Ovary (tissue), 9 donors: ENCODE results near the gene KCNQ5. TPM values are rescaled to one million over a fixed set of nuclear protein-coding genes. Genes with fewer than 3 reads are reported as not detected.

ENCODE experiments used
- DNase-seq, 5 donors: peaks; one replicate each; pipeline ENCODE4 v3.0.0-alpha.2; 2019 to 2020
- H3K27ac ChIP-seq, 2 donors: fragments of 200-600 bp; one replicate each; pipeline versions ENCODE4 v1.5.1 to v1.8.0; 2019 to 2022
- H3K27me3 ChIP-seq: fragments of 200-600 bp; one replicate; pipeline ENCODE4 v1.8.0; 2022
- H3K36me3 ChIP-seq: fragments of 200-600 bp; sonication (generic); one replicate; pipeline ENCODE4 v1.5.1; 2019
- H3K4me1 ChIP-seq: one replicate; pipeline ENCODE4 v1.8.1; 2013; ENCODE audit warnings: mild to moderate bottlenecking, moderate library complexity; ENCODE audit not compliant: insufficient read depth
- H3K4me3 ChIP-seq: fragments of 200-600 bp; sonication (generic); one replicate; pipeline ENCODE4 v1.5.1; 2017
- H3K9me3 ChIP-seq, 2 donors: fragments of 200-600 bp in 1 of 2; sonication (generic) in 1 of 2; one replicate each; pipeline versions ENCODE4 v1.5.1 to v1.8.1; 2013 to 2019; ENCODE audit warnings: mild to moderate bottlenecking in 1 of 2, moderate library complexity in 1 of 2
- EP300 ChIP-seq: sonication (generic); formaldehyde crosslinking; IDR thresholded peaks from one replicate; pipeline ENCODE4 v1.6.1; 2017; ENCODE audit warnings: antibody characterized with exemption
- POLR2A ChIP-seq: fragments of 450-650 bp; IDR thresholded peaks from one replicate; pipeline ENCODE4 v1.6.1; 2017; ENCODE audit warnings: antibody characterized with exemption, mild to moderate bottlenecking, moderate library complexity
- WGBS, 3 donors: extraction: QIAGEN DNeasy Blood & Tissue Kit in 1 of 3; methylation state at CpG; one replicate each; pipeline versions ENCODE4 v1.1.5 to v1.1.7; 2013 to 2017; 5-methylcytosine and 5-hydroxymethylcytosine counted together
- intact Hi-C, 4 donors: fragments of 100-400 bp; cut with DNase I; formaldehyde crosslinking; loops; one replicate each; pipeline versions ENCODE4 v1.11.0 to v1.15.1; 2022 to 2023
- polyA plus RNA-seq, 2 donors: library from polyadenylated mRNA; stranded (reverse); fragments of 200-250 nt in 1 of 2; fragments of 350-450 nt in 1 of 2; fragmentation: Illumina TruSeq in 1 of 2; extraction: RNeasy Lipid Tissue Mini Kit (QIAGEN cat#74804) in 1 of 2; gene quantifications; one replicate each; pipeline ENCODE4 v1.2.3, GENCODE V29; 2013 to 2014
- total RNA-seq, 7 donors: library from RNA; depleted of rRNA in 2 of 7; stranded (reverse); fragments of >200 nt in 2 of 7; fragmentation: NEBNext Ultra II Directional in 3 of 7; extraction: Animal tissue kit (Norgen Biotek cat#: 25700) in 3 of 7; gene quantifications; one replicate each; pipeline versions ENCODE4 v1.1.0 to v1.2.4, GENCODE V29; 2016 to 2023
- TF ChIP-seq, protein P1 (sequence below), 3 donors: fragments of 450-650 bp in 2 of 3; fragments of 200-600 bp in 1 of 3; IDR thresholded peaks; one replicate each; pipeline versions ENCODE4 v1.5.1 to v1.8.0; 2016 to 2022; ENCODE audit warnings: antibody characterized with exemption in 3 of 3, mild to moderate bottlenecking in 1 of 3
- donor health status: DM: no; HTN: no; CAD: no; lungs with moderate emphysema.
- donor health status: DM: no; HTN: no; CAD: no.
- donor health status: Bipolar disorder and iron deficiency.
- donor health status: DM: yes; HTN: yes; CAD: no.
- donor health status: DM: no; HTN: no; CAD: no.
- donor health status: DM: yes; HTN: yes; CAD: no.

The KCNQ5 gene
- total and polyA plus RNA-seq, 9 donors: 0.02 to 0.80 (median 0.15) TPM; not detected in 2

DNA sequence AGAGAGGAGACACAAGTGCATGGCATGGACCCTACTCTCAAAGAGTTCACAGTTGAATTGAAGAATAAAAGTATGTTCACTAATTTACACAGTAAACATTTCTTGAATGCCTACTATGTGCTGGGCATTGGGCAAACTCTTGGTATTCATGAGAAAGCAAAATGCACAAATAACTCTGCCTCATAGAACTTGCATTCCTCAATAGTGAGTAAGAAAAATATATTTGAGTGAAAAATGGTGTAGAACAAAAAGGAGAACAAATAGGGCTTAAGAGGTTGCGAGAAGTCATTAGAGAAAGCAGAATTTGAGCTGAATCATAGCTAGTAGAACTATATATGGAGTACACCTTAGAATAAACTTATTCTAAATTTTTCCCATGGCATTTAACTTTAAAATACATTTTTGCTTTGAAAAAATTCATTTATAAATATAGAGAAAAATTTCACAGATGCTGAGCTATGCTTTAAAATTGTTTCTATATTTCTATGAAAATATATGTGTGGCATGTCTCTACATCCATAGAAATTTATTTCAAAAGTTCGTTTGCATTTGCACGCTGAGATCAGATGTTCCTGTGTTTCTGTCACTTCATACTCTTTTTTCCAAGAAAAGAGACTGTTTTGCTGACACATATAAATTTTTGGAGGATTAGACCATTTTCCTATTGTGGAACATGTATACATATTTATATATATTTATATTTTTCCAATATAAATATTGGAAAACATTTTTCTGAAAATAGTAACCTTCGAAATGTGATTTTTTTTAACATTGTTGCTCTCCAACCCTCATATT lies 236.1 kb downstream of the KCNQ5 start:
- Histone ChIP-seq H3K27ac (no peak overlapping the region), H3K9me3 (no peaks in the 10 kb centered on the region), H3K4me3 (no peak overlapping the region), H3K36me3 (no peaks in the 10 kb centered on the region), H3K27me3 (no peaks in the 10 kb centered on the region), H3K4me1 (no peaks in the 10 kb centered on the region)
- intact Hi-C loops: no loop called here
- no peak for TF ChIP-seq EP300
- TF ChIP-seq, protein P1, sequence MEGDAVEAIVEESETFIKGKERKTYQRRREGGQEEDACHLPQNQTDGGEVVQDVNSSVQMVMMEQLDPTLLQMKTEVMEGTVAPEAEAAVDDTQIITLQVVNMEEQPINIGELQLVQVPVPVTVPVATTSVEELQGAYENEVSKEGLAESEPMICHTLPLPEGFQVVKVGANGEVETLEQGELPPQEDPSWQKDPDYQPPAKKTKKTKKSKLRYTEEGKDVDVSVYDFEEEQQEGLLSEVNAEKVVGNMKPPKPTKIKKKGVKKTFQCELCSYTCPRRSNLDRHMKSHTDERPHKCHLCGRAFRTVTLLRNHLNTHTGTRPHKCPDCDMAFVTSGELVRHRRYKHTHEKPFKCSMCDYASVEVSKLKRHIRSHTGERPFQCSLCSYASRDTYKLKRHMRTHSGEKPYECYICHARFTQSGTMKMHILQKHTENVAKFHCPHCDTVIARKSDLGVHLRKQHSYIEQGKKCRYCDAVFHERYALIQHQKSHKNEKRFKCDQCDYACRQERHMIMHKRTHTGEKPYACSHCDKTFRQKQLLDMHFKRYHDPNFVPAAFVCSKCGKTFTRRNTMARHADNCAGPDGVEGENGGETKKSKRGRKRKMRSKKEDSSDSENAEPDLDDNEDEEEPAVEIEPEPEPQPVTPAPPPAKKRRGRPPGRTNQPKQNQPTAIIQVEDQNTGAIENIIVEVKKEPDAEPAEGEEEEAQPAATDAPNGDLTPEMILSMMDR (IDR thresholded peaks at IDR 0.05): no peak
- WGBS, 3 donors: 84 to 90% (median 90%) methylated on average over 4 of the region's 4 CpGs
- DNase-seq: no peak

DNA sequence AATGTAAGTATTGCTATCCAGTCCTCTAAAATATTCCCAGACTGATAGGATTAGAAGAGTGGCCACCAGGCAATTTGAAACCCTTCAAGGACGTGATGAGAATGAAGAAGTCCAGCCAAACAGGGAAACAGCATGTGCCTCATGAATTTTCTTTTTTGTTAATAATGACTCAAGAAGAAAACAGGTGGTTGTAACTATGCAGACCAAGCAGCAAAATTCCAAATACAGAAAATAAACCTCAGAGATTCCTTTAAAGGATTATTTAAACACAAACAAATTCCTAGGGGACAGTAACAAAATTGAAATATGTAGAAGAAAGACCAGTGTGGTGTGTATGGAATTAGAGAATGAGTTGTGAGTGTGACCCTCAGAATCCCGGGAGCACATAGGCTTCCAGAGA lies 239.2 kb downstream of the KCNQ5 start:
- no peak overlapping the region for H3K27ac ChIP-seq

DNA sequence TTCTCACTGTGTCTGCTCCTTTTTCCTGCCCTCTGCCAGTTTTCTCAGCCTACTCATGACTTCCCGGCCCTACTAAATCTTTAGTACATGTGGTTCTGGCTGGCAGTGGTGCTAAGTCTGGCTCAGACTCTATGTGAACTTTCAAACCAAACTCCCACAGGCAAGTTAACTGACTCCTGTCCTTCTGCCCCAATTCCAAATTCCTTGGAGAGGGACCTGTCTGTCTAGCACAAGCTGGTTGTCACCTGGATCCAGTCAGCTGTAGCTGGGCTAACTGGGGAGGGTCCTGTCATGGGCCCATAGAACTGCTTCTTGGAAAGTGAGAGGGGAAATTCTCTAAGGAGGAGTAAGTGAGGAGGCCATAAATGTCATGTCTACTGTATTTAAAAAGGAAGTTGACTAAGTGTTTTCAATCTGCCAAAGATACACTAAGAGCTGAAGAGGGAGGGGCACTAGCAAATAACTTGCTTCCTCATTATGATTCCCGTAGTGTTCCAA lies 240.1 kb downstream of the KCNQ5 start:
- no peak for DNase-seq
- H3K27ac ChIP-seq: no peak overlapping the region

More for the DNA sequence above, 239.2 kb downstream of the KCNQ5 start:
- TF ChIP-seq EP300: no peak
- no peak for TF ChIP-seq POLR2A
- TF ChIP-seq, protein P1 (IDR thresholded peaks at IDR 0.05): no peak
- DNase-seq: no peak
- intact Hi-C loops: no loop called here
- no peaks in the 10 kb centered on the region for H3K4me1 ChIP-seq
- no peaks in the 10 kb centered on the region for H3K27me3 ChIP-seq
- 14 to 28% (median 23%) methylated on average over 2 of the region's 2 CpGs for WGBS, 3 donors
- H3K9me3 ChIP-seq: no peaks in the 10 kb centered on the region
- H3K36me3 ChIP-seq: no peaks in the 10 kb centered on the region
- H3K4me3 ChIP-seq: no peak overlapping the region

DNA sequence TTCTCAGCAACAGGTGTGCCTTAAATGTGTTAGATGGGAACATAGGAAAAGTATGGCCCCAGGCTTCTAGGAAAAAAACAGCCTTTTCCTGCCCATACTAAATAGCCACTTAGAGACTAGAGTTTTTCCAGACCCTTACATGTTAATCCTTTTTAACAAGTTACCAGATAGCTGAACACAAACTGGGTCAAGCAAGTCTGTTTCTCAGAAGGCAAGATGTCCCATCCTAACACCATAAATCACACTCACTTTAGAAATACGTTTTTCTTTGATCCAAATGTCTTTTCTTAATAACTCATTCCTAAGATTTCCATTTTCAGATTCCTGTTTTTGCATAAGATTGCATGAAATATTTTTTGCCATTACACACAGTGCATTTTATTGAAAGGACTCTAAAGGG lies 241.3 kb downstream of the KCNQ5 start:
- TF ChIP-seq, protein P1 (IDR thresholded peaks at IDR 0.05): no peak
- TF ChIP-seq EP300 (no peak), POLR2A (no peak)
- DNase-seq: no peak
- intact Hi-C loops: no loop called here
- WGBS, 3 donors: 20 to 33% (median 24%) methylated on average over 1 of the region's 1 CpG
- H3K27me3 ChIP-seq: no peaks in the 10 kb centered on the region
- no peaks in the 10 kb centered on the region for H3K9me3 ChIP-seq
- no peak overlapping the region for H3K27ac ChIP-seq
- H3K36me3 ChIP-seq: no peaks in the 10 kb centered on the region
- no peaks in the 10 kb centered on the region for H3K4me1 ChIP-seq
- no peak overlapping the region for H3K4me3 ChIP-seq

More for the DNA sequence above, 240.1 kb downstream of the KCNQ5 start:
- Histone ChIP-seq H3K36me3 (no peaks in the 10 kb centered on the region), H3K27me3 (no peaks in the 10 kb centered on the region), H3K4me1 (no peaks in the 10 kb centered on the region), H3K4me3 (no peak overlapping the region), H3K9me3 (no peaks in the 10 kb centered on the region)
- no peak for TF ChIP-seq EP300
- 34 to 59% (median 45%) methylated on average over 2 of the region's 2 CpGs for WGBS, 3 donors
- intact Hi-C loops: no loop called here

DNA sequence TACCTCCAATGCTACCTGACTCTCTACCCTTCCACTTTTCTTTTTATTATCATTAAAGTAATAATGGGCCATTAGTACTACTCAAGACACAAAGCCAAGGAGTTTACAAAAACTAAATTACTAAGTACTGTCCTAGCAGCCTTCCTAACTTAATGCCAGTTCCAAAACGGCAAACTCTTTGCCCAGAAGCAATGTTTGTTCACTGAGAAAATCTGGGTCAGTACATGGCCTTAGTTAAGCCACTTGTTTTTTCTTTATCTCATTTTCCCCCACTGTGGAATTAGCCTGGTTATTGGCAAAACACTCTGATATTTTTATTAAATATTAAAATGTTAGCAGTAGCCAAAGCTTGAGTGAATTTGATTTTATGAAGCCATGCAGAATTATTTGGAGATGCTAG lies 242.4 kb downstream of the KCNQ5 start:
- no peak overlapping the region for H3K4me3 ChIP-seq
- WGBS, 3 donors: 25 to 48% (median 27%) methylated on average over 1 of the region's 1 CpG
- no peaks in the 10 kb centered on the region for H3K4me1 ChIP-seq
- H3K9me3 ChIP-seq: no peaks in the 10 kb centered on the region
- TF ChIP-seq, protein P1 (IDR thresholded peaks at IDR 0.05): no peak
- TF ChIP-seq POLR2A: no peak
- no peak for TF ChIP-seq EP300
- intact Hi-C loops: no loop called here
- H3K27ac ChIP-seq: no peak overlapping the region
- H3K36me3 ChIP-seq: no peaks in the 10 kb centered on the region
- H3K27me3 ChIP-seq: no peaks in the 10 kb centered on the region
- no peak for DNase-seq
